ENCODE data around the gene KRTAP2-2.
"Not testable (repeated sequence)": the region's sequence is repeated elsewhere in the genome, so short reads cannot be mapped to it uniquely, and the experiment has no call there.

The KRTAP2-2 gene

GRCh38 chr17:41071606-41072360, 16.8 kb upstream of the KRTAP2-2 start:
- no peaks in the 10 kb centered on the region; the same call in none of the 2 replicates for H3K27me3 ChIP-seq
- H3K9me3 ChIP-seq: no peaks in the 10 kb centered on the region
- DNase-seq: no peak
- H3K36me3 ChIP-seq: no peaks in the 10 kb centered on the region
- H3K4me3 ChIP-seq (ENCODE audit: low read depth, low read length): no peak overlapping the region
- TF ChIP-seq, protein P1, sequence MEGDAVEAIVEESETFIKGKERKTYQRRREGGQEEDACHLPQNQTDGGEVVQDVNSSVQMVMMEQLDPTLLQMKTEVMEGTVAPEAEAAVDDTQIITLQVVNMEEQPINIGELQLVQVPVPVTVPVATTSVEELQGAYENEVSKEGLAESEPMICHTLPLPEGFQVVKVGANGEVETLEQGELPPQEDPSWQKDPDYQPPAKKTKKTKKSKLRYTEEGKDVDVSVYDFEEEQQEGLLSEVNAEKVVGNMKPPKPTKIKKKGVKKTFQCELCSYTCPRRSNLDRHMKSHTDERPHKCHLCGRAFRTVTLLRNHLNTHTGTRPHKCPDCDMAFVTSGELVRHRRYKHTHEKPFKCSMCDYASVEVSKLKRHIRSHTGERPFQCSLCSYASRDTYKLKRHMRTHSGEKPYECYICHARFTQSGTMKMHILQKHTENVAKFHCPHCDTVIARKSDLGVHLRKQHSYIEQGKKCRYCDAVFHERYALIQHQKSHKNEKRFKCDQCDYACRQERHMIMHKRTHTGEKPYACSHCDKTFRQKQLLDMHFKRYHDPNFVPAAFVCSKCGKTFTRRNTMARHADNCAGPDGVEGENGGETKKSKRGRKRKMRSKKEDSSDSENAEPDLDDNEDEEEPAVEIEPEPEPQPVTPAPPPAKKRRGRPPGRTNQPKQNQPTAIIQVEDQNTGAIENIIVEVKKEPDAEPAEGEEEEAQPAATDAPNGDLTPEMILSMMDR (IDR thresholded peaks at IDR 0.05; ENCODE audit: low read depth, low read length): no peak
- H3K4me1 ChIP-seq: no peaks in the 10 kb centered on the region

DNA sequence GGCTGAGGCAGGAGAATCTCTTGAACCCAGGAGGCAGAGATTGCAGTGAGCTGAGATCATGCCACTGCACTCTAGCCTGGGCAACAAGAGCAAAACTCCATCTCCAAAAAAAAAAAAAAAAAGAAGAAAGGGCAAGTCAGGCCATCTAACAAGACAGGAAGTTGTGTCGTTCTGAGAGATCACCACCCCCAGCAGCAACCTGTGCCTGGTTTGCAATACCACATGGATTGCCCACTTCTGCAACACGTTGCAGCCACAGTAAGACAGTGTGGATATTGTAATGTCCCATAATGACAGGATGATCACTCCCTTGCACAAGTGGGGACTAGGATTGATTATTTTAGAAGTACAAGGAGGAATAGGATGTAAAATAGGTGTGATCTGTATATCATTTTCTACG, 14.0 kb upstream of the KRTAP2-2 start:
- no peak for DNase-seq
- H3K4me1 ChIP-seq: no peaks in the 10 kb centered on the region

GRCh38 chr17:41067281-41067680, 12.3 kb upstream of the KRTAP2-2 start:
- DNase-seq: no peak
- Histone ChIP-seq H3K4me1 (no peaks in the 10 kb centered on the region), H3K36me3 (no peaks in the 10 kb centered on the region), H3K4me3 (ENCODE audit: low read depth, low read length) (no peak overlapping the region), H3K27me3 (no peaks in the 10 kb centered on the region; the same call in 1 of the 2 replicates), H3K9me3 (no peaks in the 10 kb centered on the region)
- TF ChIP-seq, protein P1 (IDR thresholded peaks at IDR 0.05; ENCODE audit: low read depth, low read length): no peak

More for the DNA sequence above, 14.0 kb upstream of the KRTAP2-2 start:
- TF ChIP-seq, protein P1 (IDR thresholded peaks at IDR 0.05; ENCODE audit: low read depth, low read length): no peak
- Histone ChIP-seq H3K36me3 (no peaks in the 10 kb centered on the region), H3K27me3 (no peaks in the 10 kb centered on the region; the same call in none of the 2 replicates), H3K4me3 (ENCODE audit: low read depth, low read length) (no peak overlapping the region), H3K9me3 (no peaks in the 10 kb centered on the region)

- no peak for DNase-seq
- TF ChIP-seq, protein P1 (IDR thresholded peaks at IDR 0.05; ENCODE audit: low read depth, low read length): no peak
- H3K4me1 ChIP-seq: no peaks in the 10 kb centered on the region
These were observed 11.0 kb upstream of the KRTAP2-2 start, which contains the start of gene KRTAP2-4 for GRCh38 chr17:41065829-41066624. Gene KRTAP2-4 (minus strand): TSS chr17:41065879. CDS start chr17:41065845, 34 bp downstream.

DNA sequence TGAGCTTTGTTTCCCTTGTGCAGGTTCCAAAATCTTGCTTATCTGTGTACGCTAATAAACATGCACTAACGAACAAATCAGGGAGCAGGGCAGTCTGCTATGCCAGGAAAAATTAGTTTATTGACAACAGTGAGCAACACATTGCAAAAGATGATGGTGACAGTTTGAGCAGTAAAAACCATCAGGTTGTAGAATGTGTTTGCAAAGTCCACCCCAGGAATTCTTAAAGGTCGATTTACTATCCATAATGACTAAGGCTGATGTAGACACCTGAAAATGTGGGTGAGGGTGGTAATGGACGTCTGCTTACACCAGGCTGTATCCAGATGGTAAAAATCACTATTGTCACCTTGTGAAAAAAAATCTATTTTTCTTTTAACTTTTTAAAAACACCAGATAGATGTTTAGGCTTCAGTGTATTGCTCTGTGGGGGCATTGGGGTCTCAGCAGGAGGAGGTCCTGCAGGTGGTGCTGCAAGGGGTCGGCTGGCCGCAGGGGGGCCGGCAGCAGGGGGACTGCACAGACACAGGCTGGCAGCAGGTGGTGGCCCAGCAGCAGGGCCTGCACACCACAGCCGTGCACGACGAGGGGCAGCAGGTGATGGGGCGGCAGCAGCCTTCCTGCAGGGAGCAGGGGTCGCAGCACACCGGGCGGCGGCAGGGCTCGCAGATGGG, 10.1 kb upstream of the KRTAP2-2 start:
- H3K9me3 ChIP-seq; H3K4me1 ChIP-seq; DNase-seq; H3K36me3 ChIP-seq; H3K27me3 ChIP-seq; H3K4me3 ChIP-seq (ENCODE audit: low read depth, low read length): not testable (repeated sequence)

More at GRCh38 chr17:41065829-41066624, 11.0 kb upstream of the KRTAP2-2 start, which contains the start of gene KRTAP2-4:
- H3K36me3 ChIP-seq: no peaks in the 10 kb centered on the region
- no peaks in the 10 kb centered on the region; the same call in 1 of the 2 replicates for H3K27me3 ChIP-seq
- no peaks in the 10 kb centered on the region for H3K9me3 ChIP-seq
- no peak within 1 kb of the TSS for H3K4me3 ChIP-seq (ENCODE audit: low read depth, low read length)

DNA sequence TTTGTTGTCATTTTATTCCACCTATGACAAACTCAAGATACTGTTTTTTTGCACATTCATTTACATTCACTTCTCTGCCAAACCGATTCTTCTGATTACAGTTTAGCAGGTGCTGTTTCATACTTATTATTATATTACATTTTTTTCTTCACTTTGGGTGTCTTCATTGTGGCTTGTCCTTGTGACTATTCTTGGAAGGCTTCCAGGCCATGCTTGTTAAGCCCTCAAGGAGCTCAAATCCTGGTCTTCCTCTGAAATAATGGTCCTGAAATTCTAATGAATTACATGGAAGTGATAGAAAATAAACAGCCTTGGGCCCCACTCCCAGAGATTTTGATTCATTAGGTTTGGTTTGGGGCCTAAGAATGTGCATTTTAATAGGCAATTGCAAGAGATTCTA, 9.3 kb upstream of the KRTAP2-2 start:
- Histone ChIP-seq H3K36me3 (no peaks in the 10 kb centered on the region), H3K4me1 (no peaks in the 10 kb centered on the region), H3K4me3 (ENCODE audit: low read depth, low read length) (no peak overlapping the region), H3K27me3 (no peaks in the 10 kb centered on the region; the same call in 1 of the 2 replicates), H3K9me3 (no peaks in the 10 kb centered on the region)
- TF ChIP-seq, protein P1 (IDR thresholded peaks at IDR 0.05; ENCODE audit: low read depth, low read length): no peak
- DNase-seq: no peak

Data from BE2C (cell line).